Measurements from ENCODE around the gene SLC35F4. TPM values are rescaled to one million over a fixed set of nuclear protein-coding genes. Genes with fewer than 3 reads are reported as not detected.
A peak's percentile ranks its signal among the peaks of the same experiment; 100 is the strongest.

Gene SLC35F4
- total and polyA plus RNA-seq, 2 of the 4 experiments (the other 2 are of a cell fraction) = not detected

DNA sequence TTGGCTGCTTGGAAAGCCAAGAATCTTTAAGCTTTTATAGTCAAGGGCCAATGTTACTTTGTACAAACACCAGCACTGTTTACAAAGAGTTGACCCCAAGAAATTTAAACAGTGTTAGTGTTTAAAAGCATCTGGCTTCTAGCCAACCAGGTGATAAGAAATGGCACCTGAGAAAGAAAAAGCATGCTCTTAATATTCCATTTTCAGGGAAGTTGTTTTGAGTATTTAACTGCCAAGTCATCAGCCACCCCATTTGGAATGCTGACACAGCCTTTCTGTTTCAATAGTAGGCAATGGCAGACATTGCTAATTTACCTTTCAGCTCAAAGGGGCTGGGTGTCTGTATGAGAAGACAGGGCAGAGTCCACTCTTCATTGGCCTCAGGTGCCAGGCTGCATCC lies 3.7 kb upstream of the SLC35F4 start:
- ChIA-PET POLR2A (ENCODE audit: unreplicated experiment) (no interaction called here), CTCF (no interaction called here)
- no peak overlapping the region for H2BK5ac ChIP-seq (ENCODE audit: low read depth, low read length, poor library complexity, severe bottlenecking)
- H2AK9ac ChIP-seq (replicated peaks; ENCODE audit: low read depth, low read length, poor library complexity) = no peak overlapping the region
- H2AK5ac ChIP-seq (ENCODE audit: low read depth, low read length) = no peak overlapping the region
- no peak overlapping the region for H3K4ac ChIP-seq (ENCODE audit: low read depth, low read length)
- DNase-seq = no peak
- no peaks in the 10 kb centered on the region for H3K79me1 ChIP-seq (ENCODE audit: low read depth in 1 of 2, low read length in 2 of 2)
- no peak overlapping the region for H4K91ac ChIP-seq (ENCODE audit: insufficient read depth, low read depth, low read length)
- H4K5ac ChIP-seq (ENCODE audit: low read depth, low read length) = no peak overlapping the region
- no peaks in the 10 kb centered on the region for H3K4me1 ChIP-seq (ENCODE audit: control insufficient read depth, insufficient read depth, low read length)
- no peak overlapping the region for H3K56ac ChIP-seq (ENCODE audit: extremely low read depth, insufficient read depth, low read length)
- no peak overlapping the region for H3K4me3 ChIP-seq (ENCODE audit: insufficient read depth, low read depth, low read length)
- no peak overlapping the region for H3K4me2 ChIP-seq (ENCODE audit: low read depth, low read length)
- H3K36me3 ChIP-seq (ENCODE audit: control insufficient read depth, insufficient read depth, low read length) = no peaks in the 10 kb centered on the region
- no peak overlapping the region for H3K27ac ChIP-seq (ENCODE audit: insufficient read depth, low read length)
- H4K8ac ChIP-seq (ENCODE audit: low read depth in 2 of 2, low read length in 2 of 2) = no peak overlapping the region
- peaks cover 10% of the 10 kb centered on the region for H3K27me3 ChIP-seq (ENCODE audit: control insufficient read depth, insufficient read depth, low read length)
- intact Hi-C loops (cut with micrococcal nuclease) (no loop called here), in situ Hi-C loops (cut with MboI; ENCODE audit: low sequenced_read_pairs) (no loop called here), dilution Hi-C loops (cut with HindIII; ENCODE audit: low sequenced_read_pairs, unreplicated experiment) (no loop called here)
- no peak overlapping the region for H3K23ac ChIP-seq (ENCODE audit: low read depth, low read length)
- H3K9ac ChIP-seq (ENCODE audit: low read depth, low read length) = no peak overlapping the region
- no peak overlapping the region for H2AFZ ChIP-seq (replicated peaks; ENCODE audit: low read length, poor library complexity)
- H2BK15ac ChIP-seq (ENCODE audit: low read depth, low read length) = no peak overlapping the region
- no peak overlapping the region for H3K18ac ChIP-seq (ENCODE audit: low read depth, low read length)
- H3K14ac ChIP-seq (replicated peaks; ENCODE audit: low read depth, low read length) = no peak overlapping the region
- no peak overlapping the region for H2BK20ac ChIP-seq (ENCODE audit: low read depth, low read length)
- no peak for TF ChIP-seq FOS (IDR thresholded peaks at IDR 0.05; ENCODE audit: low read depth, low read length)
- TF ChIP-seq RFX5 (IDR thresholded peaks at IDR 0.05; ENCODE audit: low read depth, low read length) = no peak
- peak; percentile 51 for TF ChIP-seq MAFK (IDR thresholded peaks at IDR 0.05; ENCODE audit: low read depth, low read length)
- TF ChIP-seq, protein P1, sequence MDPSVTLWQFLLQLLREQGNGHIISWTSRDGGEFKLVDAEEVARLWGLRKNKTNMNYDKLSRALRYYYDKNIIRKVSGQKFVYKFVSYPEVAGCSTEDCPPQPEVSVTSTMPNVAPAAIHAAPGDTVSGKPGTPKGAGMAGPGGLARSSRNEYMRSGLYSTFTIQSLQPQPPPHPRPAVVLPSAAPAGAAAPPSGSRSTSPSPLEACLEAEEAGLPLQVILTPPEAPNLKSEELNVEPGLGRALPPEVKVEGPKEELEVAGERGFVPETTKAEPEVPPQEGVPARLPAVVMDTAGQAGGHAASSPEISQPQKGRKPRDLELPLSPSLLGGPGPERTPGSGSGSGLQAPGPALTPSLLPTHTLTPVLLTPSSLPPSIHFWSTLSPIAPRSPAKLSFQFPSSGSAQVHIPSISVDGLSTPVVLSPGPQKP (IDR thresholded peaks at IDR 0.05; ENCODE audit: borderline replicate concordance, low read depth, low read length) = no peak
- no peak for TF ChIP-seq CTCF (conservative IDR thresholded peaks at IDR 0.05; ENCODE audit: low read depth, low read length)
- no peak for TF ChIP-seq USF2 (IDR thresholded peaks at IDR 0.05; ENCODE audit: low read depth, low read length)
- no peak for TF ChIP-seq CHD1 (IDR thresholded peaks at IDR 0.05; ENCODE audit: low read depth, low read length)
- no peak for TF ChIP-seq MXI1 (IDR thresholded peaks at IDR 0.05; ENCODE audit: borderline replicate concordance, low read depth, low read length)
- TF ChIP-seq POLR2A (IDR thresholded peaks at IDR 0.05; ENCODE audit: low read depth, low read length) = no peak
- H3K9me3 ChIP-seq (ENCODE audit: control insufficient read depth, insufficient read depth, low read length) = no peaks in the 10 kb centered on the region
- no peaks in the 10 kb centered on the region for H3K9me1 ChIP-seq (ENCODE audit: insufficient read depth, low read length)
- H2BK120ac ChIP-seq (ENCODE audit: low read depth, low read length) = no peak overlapping the region
- no peak for ATAC-seq (ENCODE audit: low read depth)
- H4K20me1 ChIP-seq (ENCODE audit: insufficient read depth, low read length) = no peaks in the 10 kb centered on the region
- no TSS peak for BruUV-seq (replicated peaks)
